Calu3 (cell line): ENCODE data around the gene RPL28. TPM values are rescaled to one million over a fixed set of nuclear protein-coding genes. Genes with fewer than 3 reads are reported as not detected.
"Not testable (repeated sequence)": the region's sequence is repeated elsewhere in the genome, so short reads cannot be mapped to it uniquely, and the experiment has no call there.

Source experiments
- BruUV-seq: library from RNA; stranded (reverse); fragments of 400-500 nt; replicated peaks from 2 replicates; lab custom pipeline; 2021; lab: Mats Ljungman, UMichigan
- CTCF ChIA-PET: fragments of 300-600 bp; sonication (Branson Sonifier 250); formaldehyde crosslinking; loops from one replicate; lab custom pipeline; 2022; ENCODE audit warnings: antibody characterized with exemption; lab: Charles Lee
- DNase-seq: peaks from one replicate; pipeline ENCODE4 v3.0.0; 2022
- H3K27ac Mint-ChIP-seq: one replicate; pipeline ENCODE4 v1.8.0; 2022; ENCODE audit warnings: mixed read lengths; ENCODE audit not compliant: unreplicated experiment
- H3K27me3 Mint-ChIP-seq: one replicate; pipeline ENCODE4 v1.8.0; 2022; ENCODE audit warnings: mixed read lengths; ENCODE audit not compliant: unreplicated experiment
- H3K36me3 Mint-ChIP-seq: one replicate; pipeline ENCODE4 v1.8.0; 2022; ENCODE audit warnings: mild to moderate bottlenecking, moderate library complexity, mixed read lengths; ENCODE audit not compliant: insufficient read depth, unreplicated experiment
- H3K4me1 Mint-ChIP-seq: one replicate; pipeline ENCODE4 v1.8.0; 2022; ENCODE audit warnings: mild to moderate bottlenecking, low read depth, mixed read lengths; ENCODE audit not compliant: unreplicated experiment
- H3K4me3 Mint-ChIP-seq: one replicate; pipeline ENCODE4 v1.8.0; 2022; ENCODE audit warnings: mild to moderate bottlenecking, low read depth, moderate library complexity, mixed read lengths; ENCODE audit not compliant: unreplicated experiment
- H3K9me3 Mint-ChIP-seq: one replicate; pipeline ENCODE4 v1.8.0; 2022; ENCODE audit warnings: low read depth, mixed read lengths; ENCODE audit not compliant: unreplicated experiment
- CTCF ChIP-seq: fragments of 200-600 bp; IDR thresholded peaks from one replicate; pipeline ENCODE4 v1.8.0; 2022; ENCODE audit warnings: antibody characterized with exemption; ENCODE audit not compliant: unreplicated experiment
- intact Hi-C: fragments of 100-400 bp; cut with micrococcal nuclease; formaldehyde crosslinking; loops from one replicate; pipeline ENCODE4 v1.10.0; 2022; ENCODE audit not compliant: unreplicated experiment
- total RNA-seq: library from RNA; stranded (reverse); gene quantifications from 2 replicates; pipeline ENCODE4 v1.2.3, GENCODE V29; 2022

The RPL28 gene
- total RNA-seq, 1 experiment from 2014 or later: 1,520 TPM

GRCh38 chr19:55446060-55446459 is 60.3 kb downstream of the RPL28 start:
- CTCF ChIA-PET: no interaction called here
- intact Hi-C loops: no loop called here
- no peaks in the 10 kb centered on the region for H3K36me3 Mint-ChIP-seq
- H3K27ac Mint-ChIP-seq: no peak overlapping the region
- peaks cover 8% of the 10 kb centered on the region for H3K4me1 Mint-ChIP-seq
- H3K4me3 Mint-ChIP-seq: no peak overlapping the region
- no peak for DNase-seq
- BruUV-seq: no TSS peak
- no peak for TF ChIP-seq CTCF
- no peaks in the 10 kb centered on the region for H3K9me3 Mint-ChIP-seq
- no peaks in the 10 kb centered on the region for H3K27me3 Mint-ChIP-seq

DNA sequence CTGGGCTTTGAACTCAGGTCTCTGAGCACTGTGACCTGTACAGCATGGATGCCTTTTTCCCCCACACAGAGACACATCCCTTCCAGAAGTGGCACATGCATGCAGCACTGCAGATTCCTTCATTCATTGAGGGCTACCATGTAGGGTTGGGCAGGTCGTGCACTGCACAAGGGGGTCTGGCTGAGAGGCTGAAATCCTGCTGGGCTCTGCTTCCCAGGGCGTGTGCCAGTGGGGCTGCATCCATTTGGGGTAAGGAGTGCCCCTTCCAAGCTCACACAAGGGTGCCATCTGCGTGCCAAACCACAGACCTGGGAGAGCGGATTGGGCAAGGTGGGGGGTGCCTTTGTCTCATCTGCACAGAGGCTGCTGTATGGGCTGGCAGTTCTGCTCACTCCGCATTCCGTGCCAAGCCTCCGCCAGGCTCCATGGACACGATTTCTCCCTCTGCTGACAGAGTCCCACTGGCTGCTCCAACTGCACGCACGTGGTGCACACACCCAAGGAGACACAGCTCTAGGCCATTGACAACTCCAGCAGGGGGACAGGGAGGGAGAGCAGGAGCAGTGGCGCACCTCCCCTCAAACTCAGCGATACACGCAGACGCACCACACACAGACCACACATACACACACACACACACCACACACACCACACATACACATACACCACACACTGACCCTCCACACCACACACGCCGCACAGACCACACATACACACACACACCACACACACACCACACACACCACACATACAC is 61.9 kb downstream of the RPL28 start:
- no peaks in the 10 kb centered on the region for H3K27me3 Mint-ChIP-seq

GRCh38 chr19:55448175-55448490 is 62.4 kb downstream of the RPL28 start:
- DNase-seq, H3K9me3 Mint-ChIP-seq, intact Hi-C loops, H3K27me3 Mint-ChIP-seq, BruUV-seq, CTCF ChIA-PET, H3K4me1 Mint-ChIP-seq, H3K27ac Mint-ChIP-seq, H3K4me3 Mint-ChIP-seq: not testable (repeated sequence)
- H3K36me3 Mint-ChIP-seq: peaks cover 11% of the 10 kb centered on the region

More for the DNA sequence above, 61.9 kb downstream of the RPL28 start:
- DNase-seq: peak; percentile 58
- H3K4me3 Mint-ChIP-seq: no peak overlapping the region
- no peak overlapping the region for H3K27ac Mint-ChIP-seq
- BruUV-seq: no TSS peak
- CTCF ChIA-PET: interaction anchor here (0.6 to 0.7 kb wide), 2 partner anchors 26 to 480 kb away, joined by 3 to 6 read pairs; no protein-coding TSS in a partner anchor
- no peaks in the 10 kb centered on the region for H3K9me3 Mint-ChIP-seq
- intact Hi-C loops: no loop called here
- no peak for TF ChIP-seq CTCF
- no peaks in the 10 kb centered on the region for H3K4me1 Mint-ChIP-seq
- H3K36me3 Mint-ChIP-seq: peaks cover 7% of the 10 kb centered on the region

GRCh38 chr19:55449469-55449868 is 63.7 kb downstream of the RPL28 start:
- no peak overlapping the region for H3K4me3 Mint-ChIP-seq
- H3K27me3 Mint-ChIP-seq: peaks cover 17% of the 10 kb centered on the region
- no TSS peak for BruUV-seq
- no peaks in the 10 kb centered on the region for H3K4me1 Mint-ChIP-seq
- no peak overlapping the region for H3K27ac Mint-ChIP-seq
- no peak for TF ChIP-seq CTCF
- H3K36me3 Mint-ChIP-seq: peaks cover 16% of the 10 kb centered on the region
- no peaks in the 10 kb centered on the region for H3K9me3 Mint-ChIP-seq
- intact Hi-C loops: no loop called here
- DNase-seq: no peak
- CTCF ChIA-PET: interaction anchor here (0.6 kb wide), 1 partner anchor 245 kb away, joined by 4 read pairs; no protein-coding TSS in a partner anchor
